CD4-positive, alpha-beta T cell treated with Interleukin-6 for 4 hours (primary cell): ENCODE results near the gene MADCAM1.

Experiments used
- DNase-seq: peaks from one replicate; pipeline ENCODE4 v3.0.0-alpha.2; 2020; ENCODE audit warnings: mixed read lengths

The MADCAM1 gene

GRCh38 chr19:532561-533363, 36.5 kb downstream of the MADCAM1 start:
- peak; percentile 50 for DNase-seq

- no peak for DNase-seq
Observed at GRCh38 chr19:533364-534058, 37.2 kb downstream of the MADCAM1 start.

DNA sequence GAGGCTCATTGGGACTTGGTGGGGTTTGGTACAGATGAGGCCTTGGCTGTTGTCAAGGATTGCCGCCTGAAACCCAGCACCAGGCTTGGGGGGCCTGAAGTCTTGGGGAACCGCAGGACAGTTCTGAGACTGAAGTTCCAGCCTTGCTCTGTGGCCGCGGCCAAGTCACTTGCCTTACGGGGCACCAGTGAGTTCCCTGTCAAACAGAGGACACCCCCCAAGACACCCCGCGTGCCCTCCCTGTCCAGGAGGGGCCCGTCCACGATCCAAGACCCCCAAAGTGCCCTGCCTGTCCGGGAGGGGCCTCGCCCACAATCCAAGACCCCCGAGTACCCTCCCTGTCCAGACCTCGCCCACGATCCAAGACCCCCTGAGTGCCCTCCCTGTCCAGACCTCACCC, 37.8 kb downstream of the MADCAM1 start:
- DNase-seq: no peak

GRCh38 chr19:535017-535835, 38.9 kb downstream of the MADCAM1 start:
- no peak for DNase-seq

- DNase-seq: no peak
Observed at GRCh38 chr19:536031-536880, 40.0 kb downstream of the MADCAM1 start.

DNA sequence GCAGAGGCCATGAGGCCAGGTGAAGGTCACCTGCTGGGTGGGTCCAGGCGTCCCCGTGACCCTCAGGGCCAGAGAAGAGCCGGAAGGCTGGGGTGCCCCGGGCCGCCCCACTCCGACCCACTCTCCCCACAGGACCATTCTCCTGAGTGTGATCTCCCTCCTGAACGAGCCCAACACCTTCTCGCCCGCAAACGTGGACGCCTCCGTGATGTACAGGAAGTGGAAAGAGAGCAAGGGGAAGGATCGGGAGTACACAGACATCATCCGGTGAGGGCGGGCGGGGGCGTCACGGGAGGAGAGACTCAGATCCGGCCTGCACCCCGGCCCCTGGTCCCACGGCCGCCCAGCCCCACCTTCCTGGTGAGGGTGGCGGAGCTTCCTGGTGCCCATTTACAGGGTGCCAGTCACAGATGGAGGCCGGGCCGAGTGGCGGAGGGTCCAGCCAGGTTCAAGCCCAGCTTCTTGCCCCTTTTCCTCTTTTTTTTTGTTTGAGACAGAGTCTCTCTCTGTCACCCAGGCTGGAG, 40.7 kb downstream of the MADCAM1 start:
- DNase-seq: no peak

GRCh38 chr19:538641-539428, 42.5 kb downstream of the MADCAM1 start:
- no peak for DNase-seq

- DNase-seq: no peak
Observed at GRCh38 chr19:539429-540030, 43.2 kb downstream of the MADCAM1 start.

- DNase-seq: no peak
Observed at GRCh38 chr19:540867-541637, 44.8 kb downstream of the MADCAM1 start.

- DNase-seq: no peak
Observed at GRCh38 chr19:541699-542098, 45.4 kb downstream of the MADCAM1 start.

DNA sequence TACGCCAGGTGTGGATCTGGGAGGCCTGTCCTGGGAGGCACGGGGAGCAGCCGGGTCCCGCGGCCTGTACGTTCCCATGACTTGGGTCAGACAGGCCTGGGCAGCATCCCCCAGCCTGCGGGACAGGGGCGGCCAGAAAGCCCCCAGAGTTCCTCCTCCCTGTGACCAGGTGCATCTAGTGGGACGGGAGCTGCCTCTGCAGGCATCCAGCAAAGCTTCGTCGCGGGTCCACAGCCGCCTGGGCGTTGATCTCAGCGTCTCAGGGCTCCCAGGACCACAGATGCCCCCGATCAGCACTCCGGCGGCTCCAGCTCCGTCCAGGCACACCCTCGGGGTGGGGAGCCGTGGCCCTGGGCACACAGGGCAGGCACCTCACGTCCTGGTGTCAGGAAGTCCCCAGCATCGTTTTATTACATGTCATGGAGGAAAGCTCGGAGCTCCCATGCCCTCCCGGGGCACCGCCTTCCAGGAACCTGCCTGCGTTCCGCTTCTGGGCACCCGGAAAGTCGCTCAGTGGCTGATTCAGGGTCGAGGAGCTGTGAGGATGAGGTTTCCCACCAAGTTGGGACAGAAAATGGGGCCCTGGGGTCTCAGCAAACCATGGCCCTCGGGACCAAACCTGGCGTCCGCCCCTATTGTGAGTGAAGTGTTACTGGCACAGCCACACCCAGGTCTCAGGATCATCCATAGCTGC, 46.0 kb downstream of the MADCAM1 start:
- no peak for DNase-seq

DNA sequence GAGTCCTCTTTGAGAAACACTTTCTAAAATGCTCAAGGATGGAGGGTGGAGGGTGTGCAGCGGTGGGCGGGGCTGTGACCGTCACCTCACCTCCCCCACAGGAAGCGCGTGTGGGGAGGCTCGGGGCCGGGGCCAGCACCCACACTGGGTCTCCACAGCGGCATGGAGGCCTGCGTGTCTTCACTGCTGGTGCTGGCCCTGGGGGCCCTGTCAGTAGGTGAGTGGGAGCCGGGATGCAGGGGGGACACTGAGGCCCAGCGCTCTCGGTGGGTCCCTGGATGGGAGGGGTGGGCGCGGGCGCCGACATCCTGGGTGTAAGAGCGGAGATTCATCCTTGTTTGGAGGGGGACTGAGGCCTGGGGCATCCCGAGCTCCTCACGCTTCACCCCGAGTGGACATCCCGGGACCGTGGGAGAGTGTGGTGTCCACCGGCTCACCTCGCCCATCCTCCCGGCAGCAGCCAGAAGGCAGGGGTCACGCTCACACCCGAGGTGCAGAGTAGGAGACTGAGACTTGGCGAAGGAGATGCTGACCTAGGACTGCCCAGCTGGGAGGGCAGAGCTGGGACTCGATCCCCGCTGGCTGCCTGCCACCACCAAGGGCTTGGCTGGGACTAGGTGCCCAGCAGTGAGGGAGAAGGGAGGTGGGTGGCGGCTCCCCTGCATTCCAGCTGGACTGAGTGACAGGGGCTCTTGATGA, 47.8 kb downstream of the MADCAM1 start, which contains the start of gene GZMM:
Gene GZMM (plus strand): TSS at position 144 of the 699 bp plus-strand sequence. CDS start 19 bp downstream, at position 163.
- DNase-seq: peak; percentile 87

- DNase-seq: no peak
Observed at GRCh38 chr19:547117-547516, 50.8 kb downstream of the MADCAM1 start.

DNA sequence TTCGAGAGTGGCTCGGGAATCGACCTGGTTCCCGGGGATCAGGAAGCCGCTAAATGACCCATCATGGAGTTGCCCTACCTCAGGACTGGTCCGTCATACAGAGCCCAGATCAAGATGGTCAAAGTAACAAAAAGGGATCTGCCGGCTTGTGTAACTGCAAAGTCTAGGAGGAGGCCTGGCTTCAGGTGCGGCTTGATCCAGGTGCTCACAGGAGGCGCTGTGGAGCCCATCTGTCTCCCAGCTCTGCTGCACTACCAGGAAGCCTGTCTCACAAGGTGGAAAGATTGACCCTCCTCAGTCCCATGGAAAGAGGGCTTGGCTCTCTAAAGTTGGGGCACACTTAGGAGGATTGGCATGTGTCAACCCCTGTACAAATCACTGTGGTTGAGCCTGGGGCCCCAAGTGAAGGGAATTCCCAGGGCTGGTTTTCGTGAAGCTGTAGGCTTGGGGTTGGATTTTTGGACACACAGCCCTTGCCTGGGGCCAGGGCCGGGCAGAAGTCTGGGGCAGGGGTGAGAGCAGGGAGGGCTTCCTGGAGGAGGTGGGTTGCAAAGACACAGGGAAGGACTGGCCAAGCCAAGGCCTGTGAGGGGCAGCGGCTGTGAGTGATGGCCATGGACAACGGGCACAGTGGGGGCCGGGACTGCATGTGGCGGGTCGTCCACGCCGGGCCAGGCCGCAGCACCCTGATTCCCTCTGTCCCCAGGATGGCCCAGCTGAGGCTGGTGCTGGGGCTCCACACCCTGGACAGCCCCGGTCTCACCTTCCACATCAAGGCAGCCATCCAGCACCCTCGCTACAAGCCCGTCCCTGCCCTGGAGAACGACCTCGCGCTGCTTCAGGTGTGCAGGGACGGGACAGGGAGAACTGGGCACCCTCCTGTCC, 51.8 kb downstream of the MADCAM1 start:
- no peak for DNase-seq

- no peak for DNase-seq
Observed at GRCh38 chr19:548886-549830, 52.9 kb downstream of the MADCAM1 start.

DNA sequence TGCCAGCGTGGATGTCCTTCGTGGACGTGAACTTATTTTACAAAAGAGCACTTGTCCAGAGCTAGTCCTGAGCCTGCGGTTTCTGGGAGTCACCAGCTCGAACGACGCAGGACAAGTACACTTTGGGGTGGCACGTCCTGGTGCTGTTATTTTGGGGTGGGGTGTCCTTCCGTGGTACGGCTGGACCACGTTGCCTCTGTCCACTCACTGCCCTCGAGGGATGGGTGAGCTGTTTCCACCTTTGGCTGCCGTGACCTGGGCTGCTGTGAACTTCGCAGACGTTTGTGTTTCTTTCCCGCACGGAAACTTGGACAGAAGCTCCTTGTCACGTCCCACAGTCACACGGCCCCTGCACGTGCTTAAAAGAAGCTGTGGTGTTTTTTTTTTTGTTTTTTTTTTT, 58.5 kb downstream of the MADCAM1 start:
- no peak for DNase-seq
